AG04450 (cell line): ENCODE results near the gene OR52A1. TPM values are rescaled to one million over a fixed set of nuclear protein-coding genes. Genes with fewer than 3 reads are reported as not detected.

ENCODE experiments used
- CTCF ChIA-PET: fragments of 300-600, 350-600 bp; formaldehyde crosslinking; extraction: SDS; loops from one replicate; lab custom pipeline; 2022; ENCODE audit warnings: antibody characterized with exemption, inconsistent platforms; lab: Charles Lee
- POLR2A ChIA-PET: fragments of 350-600 bp; formaldehyde crosslinking; extraction: SDS; loops from one replicate; lab custom pipeline; 2021; ENCODE audit warnings: antibody characterized with exemption, inconsistent platforms; lab: Yijun Ruan, JAX
- DNase-seq: peaks from one replicate; pipeline ENCODE4 v3.0.0-alpha.2; 2011; ENCODE audit warnings: low read depth, low spot score
- H3K27ac ChIP-seq: one replicate; pipeline ENCODE4 v1.5.1; 2012; ENCODE audit warnings: low read depth, low read length, control low read depth
- H3K27me3 ChIP-seq: one replicate; pipeline ENCODE4 v1.6.0; 2012; ENCODE audit warnings: low read length; ENCODE audit not compliant: control insufficient read depth, insufficient read depth
- H3K4me3 ChIP-seq: 2 replicates; pipeline ENCODE4 v1.5.1; 2011; ENCODE audit warnings: mild to moderate bottlenecking, low read depth, low read length, control low read depth
- H3K9me3 ChIP-seq: 2 replicates; pipeline ENCODE4 v1.5.1; 2012; ENCODE audit warnings: low read length; ENCODE audit not compliant: control insufficient read depth, insufficient read depth
- CTCF ChIP-seq: IDR thresholded peaks from 2 replicates; pipeline ENCODE4 v1.5.1; 2011; ENCODE audit warnings: low read depth, low read length, control low read depth, inconsistent platforms
- polyA minus RNA-seq: library from RNA; depleted of rRNA, polyadenylated mRNA; stranded (reverse); fragments of >200 nt; gene quantifications from 2 replicates; pipeline ENCODE4 v1.2.3, GENCODE V29; 2011; rRNA and poly(A)+ RNA removed
- polyA plus RNA-seq: library from polyadenylated mRNA; depleted of rRNA; stranded (reverse); fragments of >200 nt; gene quantifications from 2 replicates; pipeline ENCODE4 v1.2.3, GENCODE V29; 2011; rRNA removed

OR52A1 gene
- polyA plus RNA-seq (not detected in 2 replicates), polyA minus RNA-seq (not detected in 2 replicates)

- no peak for TF ChIP-seq CTCF
- POLR2A ChIA-PET: no interaction called here
- Histone ChIP-seq H3K9me3 (no peaks in the 10 kb centered on the region), H3K27me3 (no peaks in the 10 kb centered on the region), H3K27ac (no peak within 1 kb of the TSS), H3K4me3 (no peak within 1 kb of the TSS)
- no peak for DNase-seq
- CTCF ChIA-PET: interaction anchor here (0.9 to 1.6 kb wide), 2 partner anchors 31 to 518 kb away, joined by 3 to 4 read pairs; partner anchors contain the start of gene OR51D1
Measured at GRCh38 chr11:5154657-5155056, at the start of gene OR52A1. Gene OR52A1 (minus strand): TSS chr11:5154757. CDS start chr11:5152369, 2,388 bp downstream.

- no peak for TF ChIP-seq CTCF
- POLR2A ChIA-PET: interaction anchor here (0.7 kb wide), 1 partner anchor 78 kb away, joined by 4 read pairs; no protein-coding TSS in a partner anchor
- no peak for DNase-seq
- H3K27me3 ChIP-seq: no peaks in the 10 kb centered on the region
- H3K4me3 ChIP-seq: no peak overlapping the region
- CTCF ChIA-PET: interaction anchor here (0.8 to 6.5 kb wide), 8 partner anchors 10 to 178 kb away, joined by 3 to 63 read pairs (median 5); no protein-coding TSS in a partner anchor
- H3K27ac ChIP-seq: no peak overlapping the region
- no peaks in the 10 kb centered on the region for H3K9me3 ChIP-seq
Measured at GRCh38 chr11:5203366-5203765, 48.8 kb upstream of the OR52A1 start.

- no peaks in the 10 kb centered on the region for H3K9me3 ChIP-seq
- POLR2A ChIA-PET: no interaction called here
Measured at GRCh38 chr11:5200582-5200981, 46.0 kb upstream of the OR52A1 start, which contains the start of gene OR51V1. Gene OR51V1 (minus strand): TSS chr11:5200682. CDS start chr11:5200682, 0 bp downstream.

GRCh38 chr11:5198285-5198684, 43.7 kb upstream of the OR52A1 start:
- POLR2A ChIA-PET: no interaction called here

More at GRCh38 chr11:5200582-5200981, 46.0 kb upstream of the OR52A1 start, which contains the start of gene OR51V1:
- no peak for TF ChIP-seq CTCF
- H3K27ac ChIP-seq: no peak within 1 kb of the TSS
- DNase-seq: no peak
- H3K4me3 ChIP-seq: no peak within 1 kb of the TSS
- no peaks in the 10 kb centered on the region for H3K27me3 ChIP-seq
- CTCF ChIA-PET: interaction anchor here (2.1 to 6.5 kb wide), 3 partner anchors 75 to 181 kb away, joined by 11 to 63 read pairs (median 19); no protein-coding TSS in a partner anchor

More at GRCh38 chr11:5198285-5198684, 43.7 kb upstream of the OR52A1 start:
- CTCF ChIA-PET: interaction anchor here (0.6 to 1.6 kb wide), 6 partner anchors 45 to 570 kb away, joined by 3 to 7 read pairs (median 3); no protein-coding TSS in a partner anchor
- Histone ChIP-seq H3K9me3 (no peaks in the 10 kb centered on the region), H3K27ac (no peak overlapping the region), H3K4me3 (no peak overlapping the region), H3K27me3 (no peaks in the 10 kb centered on the region)
- TF ChIP-seq CTCF: no peak
- no peak for DNase-seq
